IPS-18c (cell line): ENCODE data around the gene DSCAML1.

Experiments used
- H3K4me3 ChIP-seq: 2 replicates; pipeline ENCODE4 v1.7.0; 2013; ENCODE audit warnings: low read depth, mild to moderate bottlenecking, low read length, moderate library complexity; ENCODE audit not compliant: insufficient read depth
- H3K9me3 ChIP-seq: one replicate; pipeline ENCODE4 v1.6.1; 2013; ENCODE audit warnings: mild to moderate bottlenecking, low read length, moderate library complexity; ENCODE audit not compliant: control insufficient read depth, insufficient read depth

DSCAML1 gene

DNA sequence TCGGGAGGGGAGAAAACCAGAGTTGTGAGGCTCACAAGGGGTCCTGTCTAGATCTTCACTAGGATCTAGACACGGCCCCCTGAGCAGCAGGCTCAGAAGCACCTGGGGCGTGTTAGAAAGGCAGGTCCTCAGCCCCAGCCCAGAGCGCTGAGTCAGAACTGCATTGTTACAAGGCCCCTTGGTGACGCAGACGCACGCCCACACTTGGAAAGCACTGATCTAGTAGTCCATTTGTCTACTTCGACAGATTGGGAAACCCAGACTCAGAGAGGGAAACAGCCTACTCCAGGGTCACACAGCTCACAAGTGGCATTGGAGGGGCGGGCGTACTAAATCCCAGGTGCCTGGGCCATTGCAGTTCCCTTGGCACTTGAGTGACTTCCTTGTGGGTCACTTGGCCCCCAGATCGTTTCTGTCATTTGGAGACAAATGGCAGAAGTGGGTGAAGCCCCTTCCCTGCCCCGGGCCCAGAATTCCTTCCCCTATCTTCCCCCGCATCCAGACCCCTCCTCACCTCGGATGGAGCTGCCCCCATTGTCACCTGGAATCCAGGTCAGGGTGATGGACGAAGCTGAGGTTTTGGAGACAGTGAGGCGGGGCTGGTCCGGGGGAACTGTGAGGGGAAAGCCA lies 358.5 kb downstream of the DSCAML1 start:
- H3K9me3 ChIP-seq = no peaks in the 10 kb centered on the region
- no peak overlapping the region for H3K4me3 ChIP-seq

GRCh38 chr11:117437791-117438130 lies 359.3 kb downstream of the DSCAML1 start:
- Histone ChIP-seq H3K9me3 (no peaks in the 10 kb centered on the region), H3K4me3 (no peak overlapping the region)

DNA sequence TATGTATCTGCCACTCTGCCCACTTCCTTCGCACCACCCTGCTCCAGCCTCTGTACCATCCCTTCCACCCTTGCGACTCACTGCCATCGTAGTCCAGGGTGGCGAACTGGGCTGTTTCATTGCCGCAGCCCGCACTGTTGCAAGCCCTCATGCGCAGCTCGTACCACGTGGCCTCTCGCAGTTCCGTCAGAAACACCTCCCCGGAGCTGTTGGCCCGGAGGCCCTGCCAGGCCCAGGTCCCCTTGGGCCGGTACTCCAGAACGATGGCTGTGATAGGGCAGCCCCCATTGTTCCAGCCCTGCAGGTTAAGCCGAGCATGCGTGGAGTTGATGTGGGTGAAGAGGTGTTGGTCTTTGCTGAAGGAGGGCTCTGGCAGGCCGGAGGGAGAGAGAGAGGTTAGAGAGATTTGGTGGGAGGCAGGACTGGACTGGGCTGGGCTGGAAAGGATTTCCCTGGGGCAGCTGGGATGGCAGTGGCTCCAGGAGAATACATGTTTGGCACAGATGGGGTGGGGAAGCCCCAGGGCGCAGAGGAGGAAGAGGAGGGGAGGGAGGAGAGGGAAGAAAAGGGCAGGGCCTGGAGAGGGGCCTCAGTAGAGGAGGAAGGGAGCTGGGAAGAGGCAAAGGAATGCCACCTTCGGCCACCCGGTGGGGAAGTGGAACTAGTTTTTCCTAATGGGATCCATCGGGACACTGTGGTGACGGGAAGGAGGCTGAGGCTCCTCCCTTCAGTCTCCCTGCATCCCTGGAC lies 359.8 kb downstream of the DSCAML1 start:
- Histone ChIP-seq H3K9me3 (no peaks in the 10 kb centered on the region), H3K4me3 (no peak overlapping the region; the same call in 1 of the 2 replicates)

- Histone ChIP-seq H3K9me3 (no peaks in the 10 kb centered on the region), H3K4me3 (no peak overlapping the region)
Observed at GRCh38 chr11:117435326-117435725, 361.7 kb downstream of the DSCAML1 start.

- Histone ChIP-seq H3K9me3 (no peaks in the 10 kb centered on the region), H3K4me3 (no peak overlapping the region)
Observed at GRCh38 chr11:117434481-117434880, 362.5 kb downstream of the DSCAML1 start.

DNA sequence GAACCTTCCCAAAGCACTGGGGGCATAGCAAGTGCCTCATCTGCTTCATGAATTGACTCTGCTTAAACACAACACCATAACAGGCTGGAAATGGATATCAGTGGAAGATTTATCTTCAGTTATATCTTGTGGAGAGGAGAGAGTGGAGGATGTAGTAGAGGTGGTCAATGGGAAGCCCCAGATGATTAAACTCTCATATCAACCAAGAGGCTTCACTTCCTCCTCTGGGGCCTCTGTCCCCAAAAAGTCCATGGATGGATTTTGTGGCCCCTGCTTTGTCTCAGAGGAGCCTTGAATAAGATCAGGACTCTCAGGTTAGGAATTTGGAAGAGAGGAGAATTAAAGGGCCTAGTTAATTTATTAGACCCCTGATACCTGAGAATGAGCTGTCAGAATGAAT lies 363.3 kb downstream of the DSCAML1 start:
- no peaks in the 10 kb centered on the region for H3K9me3 ChIP-seq
- no peak overlapping the region for H3K4me3 ChIP-seq

DNA sequence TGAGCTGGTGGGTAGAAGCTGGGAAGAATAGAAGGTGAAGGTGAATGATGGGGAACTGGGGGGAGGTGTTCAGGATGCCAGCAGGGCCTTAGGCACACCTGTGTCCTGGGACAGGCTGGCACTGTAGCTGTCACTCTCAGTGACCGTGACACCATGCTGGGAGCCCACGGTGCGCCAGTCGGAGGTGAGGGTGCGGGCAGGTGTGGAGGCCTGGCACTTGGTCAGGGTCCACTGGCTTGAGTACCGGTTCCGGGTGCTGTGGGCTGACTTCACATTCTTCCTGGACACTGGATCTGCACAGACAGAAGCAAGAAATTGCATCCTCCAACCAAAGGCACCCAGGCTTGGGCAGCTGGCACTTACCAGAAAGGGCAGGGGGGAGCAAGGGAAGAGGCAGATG lies 365.6 kb downstream of the DSCAML1 start:
- Histone ChIP-seq H3K4me3 (no peak overlapping the region), H3K9me3 (no peaks in the 10 kb centered on the region)

- Histone ChIP-seq H3K9me3 (no peaks in the 10 kb centered on the region), H3K4me3 (no peak overlapping the region)
Observed at GRCh38 chr11:117430293-117430955, 366.6 kb downstream of the DSCAML1 start.

GRCh38 chr11:117428856-117429229 lies 368.2 kb downstream of the DSCAML1 start:
- Histone ChIP-seq H3K4me3 (no peak overlapping the region), H3K9me3 (no peaks in the 10 kb centered on the region)

DNA sequence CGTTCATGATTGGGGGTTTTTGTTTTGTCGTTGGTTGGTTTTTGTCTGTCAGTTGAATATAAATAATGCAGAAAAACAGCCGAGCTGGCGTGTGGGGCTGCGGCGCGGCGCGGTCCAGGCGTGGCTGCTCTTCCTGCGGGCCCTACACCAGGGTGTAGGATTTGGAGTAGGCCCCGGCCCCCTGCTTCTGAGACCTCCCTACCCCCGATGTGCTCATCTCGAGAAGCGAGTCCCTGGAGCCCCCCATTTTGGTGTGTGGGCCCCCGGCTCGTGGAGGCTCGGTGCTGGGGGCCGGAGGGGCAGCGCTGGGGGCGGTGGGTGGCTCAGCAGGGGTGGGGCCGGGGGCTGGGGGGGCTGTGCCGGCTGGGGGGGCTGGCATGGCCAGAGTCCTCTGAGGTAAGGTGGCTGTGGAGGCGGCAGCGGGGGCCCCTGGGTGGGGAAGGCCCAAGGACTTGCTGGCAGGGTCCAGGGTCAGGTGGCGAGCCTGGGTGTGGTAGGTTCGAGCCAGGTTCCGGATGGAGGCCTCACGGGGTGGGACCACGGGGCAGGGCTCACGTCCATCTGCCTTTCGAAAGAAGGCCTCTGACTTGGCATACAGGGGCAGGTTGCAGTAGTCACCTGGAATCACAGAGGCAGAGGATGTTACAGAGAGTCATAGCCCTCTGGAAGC lies 368.7 kb downstream of the DSCAML1 start:
- Histone ChIP-seq H3K4me3 (no peak overlapping the region), H3K9me3 (no peaks in the 10 kb centered on the region)

DNA sequence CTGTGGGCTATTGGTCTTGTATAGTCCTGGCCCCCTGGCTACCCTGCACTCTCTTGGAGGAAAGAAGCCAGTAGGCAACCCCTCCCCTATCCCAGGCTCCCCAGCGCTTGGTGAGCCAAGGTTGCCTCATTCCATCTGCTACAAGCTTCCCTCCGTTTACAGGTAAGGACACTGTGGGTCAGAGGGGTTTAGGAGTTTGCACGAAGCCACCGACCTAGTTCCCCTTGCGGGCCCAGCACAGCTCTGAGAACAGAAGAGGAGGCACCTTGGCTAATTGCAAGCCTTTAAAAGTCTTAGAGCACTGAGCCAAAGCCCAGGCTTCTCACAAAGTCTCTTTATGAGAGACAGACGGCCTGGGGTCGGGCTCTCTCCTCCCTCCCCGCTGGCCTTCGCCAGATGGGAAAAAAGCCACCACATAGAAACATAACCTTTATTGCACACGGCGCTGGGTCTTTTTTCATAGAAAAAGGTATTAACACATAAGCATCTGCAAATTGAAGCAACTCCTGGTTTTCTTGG lies 369.6 kb downstream of the DSCAML1 start:
- no peaks in the 10 kb centered on the region for H3K9me3 ChIP-seq
- no peak overlapping the region for H3K4me3 ChIP-seq

GRCh38 chr11:117426941-117427340 lies 370.1 kb downstream of the DSCAML1 start:
- no peaks in the 10 kb centered on the region for H3K9me3 ChIP-seq
- H3K4me3 ChIP-seq = no peak overlapping the region

GRCh38 chr11:117426297-117426685 lies 370.7 kb downstream of the DSCAML1 start:
- no peak overlapping the region for H3K4me3 ChIP-seq
- no peaks in the 10 kb centered on the region for H3K9me3 ChIP-seq

DNA sequence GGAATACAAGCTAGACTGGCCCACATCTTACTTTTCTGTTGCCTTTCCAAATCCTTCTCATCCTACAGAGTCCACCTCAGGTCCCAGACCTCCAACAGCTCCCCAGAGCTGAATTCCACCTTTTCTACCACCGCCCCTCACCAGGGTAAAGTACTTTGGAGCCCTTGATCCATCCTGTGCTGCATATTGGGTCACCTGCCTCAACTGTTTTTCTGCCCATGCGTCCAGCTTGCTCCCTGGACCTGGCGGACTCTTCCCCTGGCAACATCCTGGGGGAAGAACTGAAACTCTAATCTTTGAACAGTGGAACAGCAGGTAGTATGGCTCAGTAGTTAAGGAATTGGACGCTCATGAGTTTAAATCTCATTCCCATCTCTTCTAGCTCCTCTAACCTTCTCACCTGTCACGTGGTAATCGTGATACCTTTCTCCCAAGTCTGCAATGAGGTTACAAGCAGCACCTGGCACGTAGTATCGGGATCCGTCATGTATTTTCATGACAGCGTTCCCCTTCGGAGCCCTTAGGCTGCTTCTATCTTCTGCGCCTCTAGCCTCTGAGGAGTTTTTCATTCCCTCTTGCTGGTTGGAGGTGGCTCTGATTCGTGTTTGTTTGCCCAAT lies 371.2 kb downstream of the DSCAML1 start:
- no peaks in the 10 kb centered on the region for H3K9me3 ChIP-seq
- H3K4me3 ChIP-seq = no peak overlapping the region

GRCh38 chr11:117424781-117425180 lies 372.2 kb downstream of the DSCAML1 start:
- Histone ChIP-seq H3K9me3 (no peaks in the 10 kb centered on the region), H3K4me3 (no peak overlapping the region)

- Histone ChIP-seq H3K9me3 (no peaks in the 10 kb centered on the region), H3K4me3 (no peak overlapping the region)
Observed at GRCh38 chr11:117423046-117423575, 373.9 kb downstream of the DSCAML1 start.

GRCh38 chr11:117421476-117421875 lies 375.5 kb downstream of the DSCAML1 start:
- no peaks in the 10 kb centered on the region for H3K9me3 ChIP-seq
- no peak overlapping the region for H3K4me3 ChIP-seq
